Aorta (tissue), 5 donors: ENCODE measurements around the gene CD52. TPM values are rescaled to one million over a fixed set of nuclear protein-coding genes. Genes with fewer than 3 reads are reported as not detected.

ENCODE experiments used
- ATAC-seq: fragments of 200-7000 bp; cut with Tn5 transposase; one replicate; pipeline ENCODE4 v1.9.1; 2022; ENCODE audit warnings: moderate library complexity; ENCODE audit not compliant: low FRiP score
- DNase-seq, 2 donors: peaks; one replicate each; pipeline ENCODE4 v3.0.0-alpha.2; 2020
- H3K27ac ChIP-seq, 2 donors: one replicate each; pipeline ENCODE4 v1.5.1; 2013; ENCODE audit warnings: low read length in 2 of 2, mild to moderate bottlenecking in 2 of 2, moderate library complexity in 2 of 2, control low read depth in 1 of 2, inconsistent platforms in 1 of 2, low read depth in 1 of 2
- H3K27me3 ChIP-seq, 2 donors: one replicate each; pipeline ENCODE4 v1.6.1; 2013; ENCODE audit warnings: control low read depth in 1 of 2, low read length in 1 of 2, mild to moderate bottlenecking in 1 of 2, moderate library complexity in 1 of 2; ENCODE audit not compliant: insufficient read depth in 2 of 2, control insufficient read depth in 1 of 2
- H3K36me3 ChIP-seq, 2 donors: one replicate each; pipeline ENCODE4 v1.6.1; 2013; ENCODE audit warnings: control low read depth in 1 of 2, low read length in 1 of 2, mild to moderate bottlenecking in 1 of 2; ENCODE audit not compliant: insufficient read depth in 2 of 2, control insufficient read depth in 1 of 2
- H3K4me1 ChIP-seq, 2 donors: one replicate each; pipeline ENCODE4 v1.6.1; 2013; ENCODE audit warnings: low read length in 2 of 2, control low read depth in 1 of 2, mild to moderate bottlenecking in 1 of 2, moderate library complexity in 1 of 2; ENCODE audit not compliant: insufficient read depth in 2 of 2, control insufficient read depth in 1 of 2
- H3K4me3 ChIP-seq, 2 donors: one replicate each; pipeline ENCODE4 v1.5.1; 2013; ENCODE audit warnings: low read length in 2 of 2, control low read depth in 1 of 2, mild to moderate bottlenecking in 1 of 2
- H3K9me3 ChIP-seq: one replicate; pipeline ENCODE4 v1.6.1; 2013; ENCODE audit warnings: mild to moderate bottlenecking, low read length; ENCODE audit not compliant: control insufficient read depth
- WGBS, 2 donors: extraction: QIAGEN DNeasy Blood & Tissue Kit; methylation state at CpG; one replicate each; pipeline ENCODE4 v1.1.7; 2013; 5-methylcytosine and 5-hydroxymethylcytosine counted together
- intact Hi-C, 2 donors: fragments of 100-400 bp; cut with DNase I; formaldehyde crosslinking; loops; one replicate each; pipeline versions ENCODE4 v1.14.2 to v1.15.0; 2022
- polyA plus RNA-seq, 2 donors: library from polyadenylated mRNA; stranded (reverse); fragments of 200-250 nt; gene quantifications; one replicate each; pipeline ENCODE4 v1.2.3, GENCODE V29; 2013
- total RNA-seq, 2 donors: library from RNA; stranded (reverse); fragmentation: NEBNext Ultra II Directional; extraction: Animal tissue kit (Norgen Biotek cat#: 25700); gene quantifications; one replicate each; pipeline ENCODE4 v1.2.1, GENCODE V29; 2021
- donor health status: healthy with polysubstance abuse.
- donor health status: Bipolar disorder and iron deficiency.
- donor health status: DM: no; HTN: no; CAD: no.
- donor health status: DM: no; HTN: no; CAD: no.
- donor health status: DM: yes; HTN: yes; CAD: no.

The CD52 gene
- total and polyA plus RNA-seq, 4 donors = 8.3 to 31.4 (median 13.3) TPM

DNA sequence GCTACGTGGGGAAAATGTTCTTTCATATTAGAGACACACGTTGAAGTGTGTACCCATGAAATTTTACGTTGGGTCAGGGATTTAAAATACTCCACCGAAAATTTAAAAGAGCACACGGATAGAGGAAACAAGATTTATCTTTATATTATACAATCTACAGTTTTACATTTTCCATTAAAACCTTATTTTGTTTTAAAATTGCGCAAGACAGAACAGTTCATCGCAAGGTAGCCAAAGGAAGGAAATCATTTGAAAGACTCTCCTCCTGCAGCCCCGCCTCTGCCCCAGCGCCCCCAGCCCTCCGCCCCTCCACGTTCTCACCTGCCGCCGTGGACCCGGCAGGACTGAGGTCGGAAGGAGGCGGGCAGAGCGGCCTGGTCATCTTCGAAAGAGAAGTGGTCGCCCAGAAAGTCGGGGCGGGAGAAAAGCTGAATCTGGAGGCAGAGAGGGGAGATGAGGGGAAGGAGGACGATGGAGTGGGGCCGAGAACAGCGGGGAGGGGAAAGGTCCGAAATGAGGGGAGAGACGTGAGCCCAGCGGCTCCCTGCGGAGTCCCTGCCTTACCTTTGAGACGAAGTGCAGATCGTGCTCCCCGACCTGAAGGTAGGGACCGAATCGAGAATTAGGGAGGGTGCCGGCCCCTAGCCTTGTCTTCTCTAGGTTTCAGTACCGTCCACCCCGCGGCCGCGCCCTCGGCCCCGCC, 18.2 kb downstream of the CD52 start:
- Histone ChIP-seq H3K36me3 (no peaks in the 10 kb centered on the region), H3K4me3 (peak overlapping the region in 1 of 2 donors; percentile 9), H3K9me3 (no peaks in the 10 kb centered on the region), H3K27ac (no peak overlapping the region), H3K4me1 (no peaks in the 10 kb centered on the region), H3K27me3 (no peaks in the 10 kb centered on the region)
- WGBS, 2 donors = 3% methylated on average over 40 to 41 of the region's 41 CpGs
- DNase-seq (no peak), ATAC-seq (no peak)
- intact Hi-C loops = no loop called here

GRCh38 chr1:26336477-26337205, 18.9 kb downstream of the CD52 start:
- WGBS, 2 donors = 13% methylated on average over 50 to 52 of the region's 52 CpGs
- Histone ChIP-seq H3K9me3 (no peaks in the 10 kb centered on the region), H3K36me3 (no peaks in the 10 kb centered on the region), H3K27ac (no peak overlapping the region), H3K4me3 (peak overlapping the region in 1 of 2 donors; percentile 9), H3K4me1 (no peaks in the 10 kb centered on the region), H3K27me3 (no peaks in the 10 kb centered on the region)
- ATAC-seq (peak; percentile 67), DNase-seq (peak; percentile 71 to 88)
- intact Hi-C loops = no loop called here

DNA sequence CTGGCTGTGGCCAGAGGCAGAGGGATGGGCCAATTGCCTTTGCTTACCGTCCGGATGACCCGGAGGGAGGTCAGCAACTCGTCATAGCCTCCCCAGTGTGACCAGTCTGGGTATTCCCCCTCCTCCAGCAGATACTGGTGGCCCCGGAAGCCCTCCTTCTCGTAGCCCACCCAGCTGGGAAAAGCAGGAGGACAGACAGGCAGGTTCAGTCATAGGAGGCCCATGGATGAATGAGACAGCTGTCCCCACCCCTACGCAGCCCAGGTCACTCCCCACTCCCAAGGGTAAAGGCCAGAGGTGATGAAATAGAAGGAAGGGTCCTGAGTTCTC, 19.4 kb downstream of the CD52 start:
- Histone ChIP-seq H3K27ac (no peak overlapping the region), H3K36me3 (no peaks in the 10 kb centered on the region), H3K4me1 (no peaks in the 10 kb centered on the region), H3K4me3 (no peak overlapping the region), H3K9me3 (no peaks in the 10 kb centered on the region), H3K27me3 (no peaks in the 10 kb centered on the region)
- intact Hi-C loops = no loop called here
- DNase-seq (no peak), ATAC-seq (no peak)
- 89 to 92% methylated on average over 7 of the region's 7 CpGs for WGBS, 2 donors

DNA sequence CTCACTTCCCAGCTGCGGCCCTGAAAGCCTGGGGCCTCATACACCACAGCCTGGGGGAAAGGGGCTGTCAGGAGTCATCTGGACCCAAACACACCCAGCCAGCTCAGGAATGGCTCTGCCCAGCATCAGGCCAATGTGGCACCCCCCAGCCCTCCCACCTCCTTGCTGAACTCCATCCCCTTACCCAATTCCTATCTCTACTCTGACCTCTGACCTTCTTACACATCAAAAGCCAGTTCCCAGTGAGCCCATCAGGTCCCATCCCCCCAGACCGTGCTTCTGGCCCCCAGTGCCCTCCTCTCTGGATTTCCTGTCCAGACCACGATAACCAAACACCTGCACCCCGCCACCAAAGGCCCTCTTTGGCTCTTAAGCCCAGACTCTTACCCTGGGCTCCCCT, 19.9 kb downstream of the CD52 start:
- 84 to 92% methylated on average over 4 of the region's 4 CpGs for WGBS, 2 donors
- no peak for ATAC-seq

GRCh38 chr1:26338670-26339069, 20.9 kb downstream of the CD52 start:
- Histone ChIP-seq H3K4me3 (no peak overlapping the region), H3K9me3 (no peaks in the 10 kb centered on the region), H3K36me3 (no peaks in the 10 kb centered on the region), H3K27ac (no peak overlapping the region), H3K4me1 (no peaks in the 10 kb centered on the region), H3K27me3 (no peaks in the 10 kb centered on the region)
- DNase-seq (no peak), ATAC-seq (no peak)
- WGBS, 2 donors = 80 to 83% methylated on average over 1 of the region's 1 CpG
- intact Hi-C loops = no loop called here

More for the DNA sequence above, 19.9 kb downstream of the CD52 start:
- Histone ChIP-seq H3K27me3 (no peaks in the 10 kb centered on the region), H3K36me3 (no peaks in the 10 kb centered on the region), H3K9me3 (no peaks in the 10 kb centered on the region), H3K4me3 (no peak overlapping the region), H3K27ac (no peak overlapping the region), H3K4me1 (no peaks in the 10 kb centered on the region)
- intact Hi-C loops = no loop called here
- no peak for DNase-seq

DNA sequence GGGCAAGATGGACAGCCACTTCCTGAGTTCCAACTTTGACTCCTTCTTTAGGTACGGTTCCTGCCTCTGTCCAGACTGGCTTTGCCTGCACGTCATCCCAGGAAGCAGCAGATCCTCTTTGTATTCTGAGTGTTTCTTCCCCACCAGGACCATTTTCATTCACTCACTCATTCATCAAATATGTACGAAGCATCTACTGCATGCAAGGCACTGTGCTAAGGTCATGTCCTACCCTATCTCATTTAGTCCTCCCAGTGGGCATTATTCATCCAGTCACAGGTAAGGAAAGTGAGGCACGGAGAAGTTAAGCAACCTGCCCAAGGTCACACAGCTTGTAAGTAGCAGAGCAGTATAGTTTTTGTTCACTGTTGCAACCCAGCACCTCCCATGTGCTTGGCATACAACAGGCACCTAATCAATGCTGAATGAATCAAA, 22.3 kb downstream of the CD52 start:
- 60 to 65% methylated on average over 4 of the region's 4 CpGs for WGBS, 2 donors
- H3K36me3 ChIP-seq = no peaks in the 10 kb centered on the region
- ATAC-seq = no peak
- H3K4me3 ChIP-seq = no peak overlapping the region
- H3K27me3 ChIP-seq = no peaks in the 10 kb centered on the region
- no peaks in the 10 kb centered on the region for H3K9me3 ChIP-seq
- H3K4me1 ChIP-seq = no peaks in the 10 kb centered on the region
- intact Hi-C loops = no loop called here
- DNase-seq = no peak
- no peak overlapping the region for H3K27ac ChIP-seq

GRCh38 chr1:26344147-26344920, 26.6 kb downstream of the CD52 start:
- Histone ChIP-seq H3K4me1 (no peaks in the 10 kb centered on the region), H3K9me3 (no peaks in the 10 kb centered on the region), H3K27ac (no peak overlapping the region), H3K36me3 (no peaks in the 10 kb centered on the region), H3K4me3 (no peak overlapping the region), H3K27me3 (no peaks in the 10 kb centered on the region)
- 90 to 92% methylated on average over 15 of the region's 15 CpGs for WGBS, 2 donors
- no peak for DNase-seq
- intact Hi-C loops = no loop called here
- ATAC-seq = no peak

DNA sequence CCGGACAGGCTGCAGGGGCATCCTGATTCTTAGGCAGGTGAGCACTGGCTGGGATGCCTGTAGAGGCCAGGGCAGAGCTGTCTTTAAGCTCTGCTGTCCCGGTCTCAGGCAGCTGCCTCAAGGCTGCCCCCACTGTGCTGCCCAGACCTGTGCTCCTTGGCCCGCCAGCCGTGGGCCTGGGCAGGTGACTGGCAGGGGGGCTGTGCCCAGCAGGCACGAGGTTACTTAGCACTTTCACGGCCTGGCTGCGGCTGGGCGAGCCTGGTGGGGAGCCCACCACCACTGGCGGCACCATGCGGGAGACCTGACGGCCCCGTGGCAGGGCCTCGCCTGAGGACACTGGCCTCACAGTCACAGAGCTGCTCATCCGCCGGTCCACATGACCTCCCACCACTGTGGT, 28.0 kb downstream of the CD52 start:
- H3K27me3 ChIP-seq = no peaks in the 10 kb centered on the region
- H3K27ac ChIP-seq = no peak overlapping the region
- ATAC-seq = no peak
- no peaks in the 10 kb centered on the region for H3K9me3 ChIP-seq
- H3K36me3 ChIP-seq = no peaks in the 10 kb centered on the region
- H3K4me1 ChIP-seq = no peaks in the 10 kb centered on the region
- whole genome bisulfite sequencing, 2 donors = 82 to 86% methylated on average over 14 to 15 of the region's 15 CpGs
- DNase-seq = no peak
- intact Hi-C loops = no loop called here
- H3K4me3 ChIP-seq = no peak overlapping the region
